ENCODE data around the gene ZBP1. TPM values are rescaled to one million over a fixed set of nuclear protein-coding genes. Genes with fewer than 3 reads are reported as not detected.

Gene ZBP1
- total RNA-seq, 1 donor from 2014 or later = not detected

DNA sequence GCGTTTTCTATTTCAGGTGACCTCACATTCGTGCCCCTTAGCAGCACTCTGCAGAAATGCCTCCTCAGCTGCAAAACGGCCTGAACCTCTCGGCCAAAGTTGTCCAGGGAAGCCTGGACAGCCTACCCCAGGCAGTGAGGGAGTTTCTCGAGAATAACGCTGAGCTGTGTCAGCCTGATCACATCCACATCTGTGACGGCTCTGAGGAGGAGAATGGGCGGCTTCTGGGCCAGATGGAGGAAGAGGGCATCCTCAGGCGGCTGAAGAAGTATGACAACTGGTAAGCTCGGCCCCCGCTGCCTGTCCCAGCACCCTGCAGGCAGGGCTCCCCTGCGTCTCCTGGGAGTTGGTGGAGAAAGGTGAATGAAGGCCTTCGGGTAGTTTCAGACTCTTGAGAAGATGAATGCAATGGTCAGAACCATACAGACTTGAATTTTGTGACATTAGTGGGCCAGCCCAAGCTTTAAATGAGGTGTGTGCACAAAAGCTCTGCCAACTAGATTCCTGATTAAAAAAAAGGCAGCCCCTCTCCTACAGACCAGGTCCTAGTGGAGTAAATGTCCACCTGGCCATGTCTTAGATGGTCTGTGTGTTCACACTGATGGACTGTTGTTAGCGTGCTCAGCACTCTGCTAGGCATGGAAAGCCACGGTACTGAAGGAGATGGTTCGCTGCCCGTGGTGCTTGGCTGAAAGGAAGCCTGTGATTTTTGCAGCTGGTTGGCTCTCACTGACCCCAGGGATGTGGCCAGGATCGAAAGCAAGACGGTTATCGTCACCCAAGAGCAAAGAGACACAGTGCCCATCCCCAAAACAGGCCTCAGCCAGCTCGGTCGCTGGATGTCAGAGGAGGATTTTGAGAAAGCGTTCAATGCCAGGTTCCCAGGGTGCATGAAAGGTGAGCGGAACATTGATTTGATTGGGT lies 58.6 kb downstream of the ZBP1 start:
- Histone ChIP-seq H3K36me3 (no peaks in the 10 kb centered on the region), H3K9me3 (replicated peaks) (no peaks in the 10 kb centered on the region), H3K4me3 (no peak overlapping the region), H3K4me1 (peaks cover 6% of the 10 kb centered on the region), H3K27me3 (ENCODE audit: low read depth) (peaks cover 69% of the 10 kb centered on the region), H3K27ac (replicated peaks) (no peak overlapping the region)
- intact Hi-C loops (cut with micrococcal nuclease) = no loop called here
- TF ChIP-seq, protein P1, sequence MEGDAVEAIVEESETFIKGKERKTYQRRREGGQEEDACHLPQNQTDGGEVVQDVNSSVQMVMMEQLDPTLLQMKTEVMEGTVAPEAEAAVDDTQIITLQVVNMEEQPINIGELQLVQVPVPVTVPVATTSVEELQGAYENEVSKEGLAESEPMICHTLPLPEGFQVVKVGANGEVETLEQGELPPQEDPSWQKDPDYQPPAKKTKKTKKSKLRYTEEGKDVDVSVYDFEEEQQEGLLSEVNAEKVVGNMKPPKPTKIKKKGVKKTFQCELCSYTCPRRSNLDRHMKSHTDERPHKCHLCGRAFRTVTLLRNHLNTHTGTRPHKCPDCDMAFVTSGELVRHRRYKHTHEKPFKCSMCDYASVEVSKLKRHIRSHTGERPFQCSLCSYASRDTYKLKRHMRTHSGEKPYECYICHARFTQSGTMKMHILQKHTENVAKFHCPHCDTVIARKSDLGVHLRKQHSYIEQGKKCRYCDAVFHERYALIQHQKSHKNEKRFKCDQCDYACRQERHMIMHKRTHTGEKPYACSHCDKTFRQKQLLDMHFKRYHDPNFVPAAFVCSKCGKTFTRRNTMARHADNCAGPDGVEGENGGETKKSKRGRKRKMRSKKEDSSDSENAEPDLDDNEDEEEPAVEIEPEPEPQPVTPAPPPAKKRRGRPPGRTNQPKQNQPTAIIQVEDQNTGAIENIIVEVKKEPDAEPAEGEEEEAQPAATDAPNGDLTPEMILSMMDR (IDR thresholded peaks at IDR 0.05; ENCODE audit: borderline replicate concordance) = no peak
- DNase-seq = no peak

DNA sequence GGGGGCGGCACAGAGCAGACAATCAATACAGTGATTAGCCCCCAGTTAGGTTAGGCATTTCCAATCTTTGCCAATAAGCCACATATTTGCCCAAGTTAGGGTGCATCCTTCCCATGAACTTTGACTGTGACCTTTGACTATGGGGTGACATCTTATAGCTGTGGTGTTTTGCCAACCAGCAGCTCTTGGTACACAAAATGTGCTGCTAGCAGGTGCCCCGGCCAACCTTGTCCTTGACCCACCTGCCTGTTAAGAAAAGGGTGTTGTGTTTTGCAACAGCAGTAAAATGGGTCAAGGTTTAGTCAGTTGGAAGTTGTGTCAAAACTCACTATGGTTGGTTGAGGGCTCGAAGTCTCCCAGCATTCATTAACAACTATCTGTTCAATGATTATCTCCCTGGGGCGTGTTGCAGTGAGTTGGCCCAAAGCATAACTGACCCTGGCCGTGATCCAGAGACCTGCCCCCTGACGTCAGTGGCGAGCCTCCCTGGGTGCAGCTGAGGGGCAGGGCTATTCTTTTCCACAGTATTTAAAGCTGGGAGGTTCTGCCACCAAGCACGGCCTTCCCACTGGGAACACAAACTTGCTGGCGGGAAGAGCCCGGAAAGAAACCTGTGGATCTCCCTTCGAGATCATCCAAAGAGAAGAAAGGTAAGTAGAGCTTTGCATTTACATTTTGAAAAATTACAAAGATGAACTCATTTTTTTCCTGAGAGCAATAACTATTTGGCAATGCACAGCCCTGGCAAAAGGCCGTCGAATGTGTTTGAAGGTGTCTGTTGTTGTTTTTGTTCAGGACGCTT lies 59.5 kb downstream of the ZBP1 start, which contains the start of gene PCK1:
Gene PCK1, plus strand, starts transcription at position 557 of the 802 bp plus-strand sequence. CDS start 302 bp downstream, outside the sequence.
- H3K27me3 ChIP-seq (ENCODE audit: low read depth) = peaks cover 70% of the 10 kb centered on the region
- H3K4me1 ChIP-seq = peaks cover 6% of the 10 kb centered on the region
- TF ChIP-seq, protein P1 (IDR thresholded peaks at IDR 0.05; ENCODE audit: borderline replicate concordance) = no peak
- H3K9me3 ChIP-seq (replicated peaks) = no peaks in the 10 kb centered on the region
- intact Hi-C loops (cut with micrococcal nuclease) = no loop called here
- no peaks in the 10 kb centered on the region for H3K36me3 ChIP-seq
- H3K27ac ChIP-seq (replicated peaks) = no peak within 1 kb of the TSS
- H3K4me3 ChIP-seq = no peak within 1 kb of the TSS
- peak; percentile 60 for DNase-seq

DNA sequence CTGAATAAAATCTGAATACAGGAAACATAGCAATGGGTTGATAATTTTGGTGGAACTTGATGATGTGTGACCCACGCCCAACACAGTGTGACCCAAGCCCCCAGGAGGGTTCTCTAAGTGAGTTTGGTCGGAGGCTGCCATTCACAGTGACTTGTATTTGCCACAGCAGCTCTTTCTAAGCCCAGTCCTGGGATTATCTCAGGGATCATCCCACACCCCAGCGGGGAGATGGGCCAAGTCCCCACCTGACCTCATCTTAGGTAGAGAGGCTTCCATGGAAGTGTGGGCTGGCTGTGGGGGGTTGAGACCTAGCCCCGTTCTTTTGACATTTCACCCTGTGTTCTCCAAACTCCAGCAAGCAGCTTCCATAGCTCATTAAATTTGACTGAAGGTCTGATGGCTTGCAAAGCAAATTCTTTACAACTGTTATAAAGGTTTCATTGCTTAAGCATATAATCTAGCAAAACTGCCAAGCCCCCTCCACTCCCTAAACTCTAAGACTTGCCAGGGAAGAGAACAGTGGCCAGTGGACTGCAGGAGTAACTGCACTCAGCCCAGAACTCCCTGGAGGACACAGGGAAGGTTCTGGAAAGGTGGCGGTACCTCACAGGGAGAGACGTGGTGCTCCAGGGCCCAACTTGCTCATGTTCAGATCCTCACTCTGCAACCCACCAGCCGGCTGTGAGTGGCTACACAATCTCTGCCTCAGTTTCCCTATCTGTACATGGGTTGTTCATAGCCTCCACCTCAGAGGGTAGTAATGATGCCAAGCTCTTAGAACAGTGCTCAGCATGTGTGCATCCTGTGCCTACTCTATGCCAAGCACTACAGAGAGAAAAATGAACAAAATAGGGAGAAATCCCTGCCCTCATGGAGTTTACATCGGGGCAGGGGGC lies 60.3 kb downstream of the ZBP1 start:
- no peaks in the 10 kb centered on the region for H3K36me3 ChIP-seq
- intact Hi-C loops (cut with micrococcal nuclease) = no loop called here
- DNase-seq = no peak
- TF ChIP-seq, protein P1 (IDR thresholded peaks at IDR 0.05; ENCODE audit: borderline replicate concordance) = no peak
- peaks cover 70% of the 10 kb centered on the region for H3K27me3 ChIP-seq (ENCODE audit: low read depth)
- peaks cover 6% of the 10 kb centered on the region for H3K4me1 ChIP-seq
- no peak overlapping the region for H3K4me3 ChIP-seq
- H3K27ac ChIP-seq (replicated peaks) = no peak overlapping the region
- no peaks in the 10 kb centered on the region for H3K9me3 ChIP-seq (replicated peaks)

DNA sequence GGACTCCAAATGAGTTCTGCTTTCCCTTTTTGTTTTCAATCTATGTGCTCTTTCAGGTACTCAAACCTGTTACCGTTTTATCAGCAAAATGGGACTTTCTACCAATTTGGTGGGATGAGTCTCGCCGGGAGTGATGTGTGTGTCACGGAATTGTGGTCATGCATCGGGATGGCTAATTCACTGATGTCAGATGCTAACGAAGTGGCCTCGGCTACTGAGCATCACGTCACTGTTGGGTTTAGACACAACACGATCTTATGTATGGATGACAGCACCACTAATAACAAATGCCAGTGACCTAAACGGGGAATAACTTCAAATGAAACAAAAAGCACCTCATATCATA lies 61.0 kb downstream of the ZBP1 start:
- Histone ChIP-seq H3K27me3 (ENCODE audit: low read depth) (peaks cover 70% of the 10 kb centered on the region), H3K27ac (replicated peaks) (no peak overlapping the region), H3K4me3 (no peak overlapping the region), H3K9me3 (replicated peaks) (no peaks in the 10 kb centered on the region), H3K4me1 (peaks cover 6% of the 10 kb centered on the region), H3K36me3 (no peaks in the 10 kb centered on the region)
- no peak for DNase-seq
- TF ChIP-seq, protein P1 (IDR thresholded peaks at IDR 0.05; ENCODE audit: borderline replicate concordance) = no peak
- intact Hi-C loops (cut with micrococcal nuclease) = no loop called here
